Pancreas (tissue), 10 donors: ENCODE results near the gene CPAMD8. TPM values are rescaled to one million over a fixed set of nuclear protein-coding genes. Genes with fewer than 3 reads are reported as not detected.

Experiments used
- ATAC-seq, 4 donors: fragments of 200-7000 bp; cut with Tn5 transposase; one replicate each; pipeline versions ENCODE4 v1.8.0 to v1.9.1; 2020; ENCODE audit warnings: mild to moderate bottlenecking in 4 of 4, moderate library complexity in 4 of 4
- DNase-seq, 6 donors: peaks; one replicate each; pipeline ENCODE4 v3.0.0-alpha.2; 2020
- FAIRE-seq: peaks from 2 replicates; lab custom pipeline; 2012; peaks lifted over from hg19 to GRCh38; lab: Jason Lieb, UNC
- H3K27ac ChIP-seq, 4 donors: fragments of 200-600 bp; sonication (generic); 1 replicate in 3 of 4; 2 replicates in 1 of 4; pipeline versions ENCODE4 v1.5.0 to v1.8.0; 2020
- H3K27me3 ChIP-seq, 4 donors: fragments of 200-600 bp; one replicate each; pipeline ENCODE4 v1.8.0; 2021
- H3K36me3 ChIP-seq, 3 donors: fragments of 200-600 bp; sonication (generic) in 1 of 3; one replicate each; pipeline versions ENCODE4 v1.5.0 to v1.8.0; 2020 to 2021
- H3K4me1 ChIP-seq, 3 donors: fragments of 200-600 bp; one replicate each; pipeline ENCODE4 v1.8.0; 2021
- H3K4me3 ChIP-seq, 4 donors: fragments of 200-600 bp; sonication (generic) in 2 of 4; one replicate each; pipeline versions ENCODE4 v1.5.0 to v1.8.0; 2020 to 2021
- H3K9me3 ChIP-seq, 4 donors: fragments of 200-600 bp; one replicate each; pipeline ENCODE4 v1.8.0; 2021
- CTCF ChIP-seq, 4 donors: fragments of 200-600 bp; sonication (generic) in 3 of 4; IDR thresholded peaks; one replicate each; pipeline versions ENCODE4 v1.5.0 to v1.8.0; 2021; ENCODE audit warnings: antibody characterized with exemption in 4 of 4
- WGBS, 2 donors: extraction: QIAGEN DNeasy Blood & Tissue Kit; methylation state at CpG; one replicate each; pipeline ENCODE4 v1.1.7; 2013; 5-methylcytosine and 5-hydroxymethylcytosine counted together
- intact Hi-C, 3 donors: fragments of 100-400 bp; cut with DNase I; formaldehyde crosslinking; loops; one replicate each; pipeline versions ENCODE4 v1.11.1 to v1.14.2; 2022
- polyA plus RNA-seq, 2 donors: library from polyadenylated mRNA; stranded (reverse); fragments of 200-250 nt; gene quantifications; one replicate each; pipeline ENCODE4 v1.2.3, GENCODE V29; 2013
- total RNA-seq, 6 donors: library from RNA; stranded (reverse); fragmentation: NEBNext Ultra II Directional in 4 of 6; extraction: Animal tissue kit (Norgen Biotek cat#: 25700) in 4 of 6; gene quantifications; one replicate each; pipeline versions ENCODE4 v1.2.1 to v1.2.4, GENCODE V29; 2021 to 2023
- donor health status: healthy with polysubstance abuse.
- donor health status: DM: no; HTN: no; CAD: no; lungs with moderate emphysema.
- donor health status: DM: no; HTN: no; CAD: no.
- donor health status: control.
- donor health status: control.
- donor health status: Bipolar disorder and iron deficiency.
- donor health status: DM: yes; HTN: yes; CAD: no.
- donor health status: DM: no; HTN: no; CAD: no.
- donor health status: DM: no; HTN: no; CAD: no.
- donor health status: DM: yes; HTN: yes; CAD: no.

CPAMD8 gene
- total and polyA plus RNA-seq, 8 donors: 0.60 to 5.2 (median 1.2) TPM

DNA sequence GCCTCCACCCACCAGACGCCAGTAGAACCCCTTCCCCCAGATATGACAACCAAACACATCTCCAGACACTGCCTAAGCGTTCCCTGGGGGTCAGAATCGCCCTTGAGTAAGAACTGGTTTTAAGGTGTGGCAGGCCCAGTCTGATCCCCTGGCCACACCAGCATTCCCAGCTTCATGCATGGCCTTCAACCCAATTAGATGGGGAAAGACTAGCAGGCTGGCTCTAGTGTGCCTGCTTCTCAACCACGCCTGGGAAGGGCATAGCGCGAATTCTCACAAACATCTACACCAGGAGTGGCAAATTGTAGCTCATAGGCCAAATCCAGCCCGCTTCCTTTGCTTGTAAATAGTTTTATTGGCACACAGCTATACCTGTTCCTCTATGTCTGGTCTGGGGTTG lies 35.1 kb upstream of the CPAMD8 start:
- Histone ChIP-seq H3K9me3 (no peaks in the 10 kb centered on the region), H3K4me3 (no peak overlapping the region), H3K36me3 (peaks cover 0 to 14% (median 5%) of the 10 kb centered on the region in 3 donors), H3K27ac (no peak overlapping the region), H3K27me3 (no peaks in the 10 kb centered on the region), H3K4me1 (no peaks in the 10 kb centered on the region)
- FAIRE-seq (no peak), DNase-seq (no peak), ATAC-seq (peak in 1 of 4 donors; percentile 20)
- TF ChIP-seq CTCF (IDR thresholded peaks at IDR 0.05): no peak
- intact Hi-C loops: loop anchor here in 2 of 3 donors (10.0 kb wide), 1 partner anchor 223 kb away; the partner anchor contains the start of gene ANKLE1 (in 2 of the 2)
- 88 to 96% methylated on average over 7 of the region's 7 CpGs for WGBS, 2 donors

GRCh38 chr19:17061205-17061604 lies 34.6 kb upstream of the CPAMD8 start:
- intact Hi-C loops: loop anchor here in 2 of 3 donors (10.0 kb wide), 1 partner anchor 224 kb away; the partner anchor contains the start of gene ANKLE1 (in 2 of the 2)
- H3K36me3 ChIP-seq: peaks cover 0 to 14% (median 5%) of the 10 kb centered on the region in 3 donors
- no peak overlapping the region for H3K4me3 ChIP-seq
- H3K9me3 ChIP-seq: no peaks in the 10 kb centered on the region
- H3K27me3 ChIP-seq: no peaks in the 10 kb centered on the region
- DNase-seq (no peak), ATAC-seq (no peak), FAIRE-seq (no peak)
- no peak overlapping the region for H3K27ac ChIP-seq
- TF ChIP-seq CTCF (IDR thresholded peaks at IDR 0.05): no peak
- no peaks in the 10 kb centered on the region for H3K4me1 ChIP-seq
- WGBS, 2 donors: 98 to 100% methylated on average over 3 of the region's 3 CpGs

DNA sequence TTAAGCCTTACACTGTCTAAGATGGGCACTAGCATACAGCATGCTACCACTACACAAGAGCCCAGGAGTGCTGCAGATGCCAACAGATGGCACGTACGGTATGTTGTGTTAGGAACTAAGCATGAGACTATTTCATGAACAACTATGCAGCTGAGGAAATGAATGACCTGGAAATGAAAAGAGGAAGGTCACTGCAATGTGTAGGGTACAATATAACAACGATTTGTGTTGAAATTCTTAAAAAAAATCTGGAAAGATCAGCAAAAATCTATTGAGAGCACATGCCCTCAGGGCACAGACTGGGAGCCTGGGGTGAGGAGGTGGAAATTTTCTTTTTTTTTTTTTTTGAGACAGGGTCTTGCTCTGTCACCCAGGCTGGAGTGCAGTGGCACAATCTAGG lies 34.2 kb upstream of the CPAMD8 start:
- peak in 1 of 4 donors; percentile 18 for ATAC-seq

GRCh38 chr19:17058236-17058635 lies 31.6 kb upstream of the CPAMD8 start:
- 94 to 98% methylated on average over 8 of the region's 8 CpGs for WGBS, 2 donors
- H3K27ac ChIP-seq: no peak overlapping the region
- peaks cover 0 to 14% (median 5%) of the 10 kb centered on the region in 3 donors for H3K36me3 ChIP-seq
- no peaks in the 10 kb centered on the region for H3K9me3 ChIP-seq
- intact Hi-C loops: no loop called here
- FAIRE-seq (no peak), ATAC-seq (no peak), DNase-seq (no peak)
- TF ChIP-seq CTCF (IDR thresholded peaks at IDR 0.05): no peak
- H3K4me1 ChIP-seq: no peaks in the 10 kb centered on the region
- no peak overlapping the region for H3K4me3 ChIP-seq
- H3K27me3 ChIP-seq: no peaks in the 10 kb centered on the region

More for the DNA sequence above, 34.2 kb upstream of the CPAMD8 start:
- peaks cover 0 to 14% (median 5%) of the 10 kb centered on the region in 3 donors for H3K36me3 ChIP-seq
- H3K27me3 ChIP-seq: no peaks in the 10 kb centered on the region
- TF ChIP-seq CTCF (IDR thresholded peaks at IDR 0.05): no peak
- H3K4me3 ChIP-seq: no peak overlapping the region
- WGBS, 2 donors: 82 to 83% methylated on average over 3 of the region's 3 CpGs
- H3K9me3 ChIP-seq: no peaks in the 10 kb centered on the region
- H3K27ac ChIP-seq: no peak overlapping the region
- intact Hi-C loops: loop anchor here in 2 of 3 donors (10.0 kb wide), 1 partner anchor 224 kb away; the partner anchor contains the start of gene ANKLE1 (in 2 of the 2)
- DNase-seq (no peak), FAIRE-seq (no peak)
- H3K4me1 ChIP-seq: no peaks in the 10 kb centered on the region

- Histone ChIP-seq H3K9me3 (no peaks in the 10 kb centered on the region), H3K4me1 (no peaks in the 10 kb centered on the region), H3K27ac (no peak overlapping the region), H3K27me3 (no peaks in the 10 kb centered on the region), H3K36me3 (peaks cover 0 to 14% (median 5%) of the 10 kb centered on the region in 3 donors), H3K4me3 (no peak overlapping the region)
- intact Hi-C loops: no loop called here
- ATAC-seq (no peak), FAIRE-seq (no peak), DNase-seq (peak in 1 of 6 donors; percentile 19)
- WGBS, 2 donors: 91 to 92% methylated on average over 15 of the region's 15 CpGs
- TF ChIP-seq CTCF (IDR thresholded peaks at IDR 0.05): no peak
Measured at GRCh38 chr19:17055636-17056035, 29.0 kb upstream of the CPAMD8 start.
